Stimulated activated CD8-positive, alpha-beta memory T cell treated with anti-CD3 and anti-CD28 coated beads, Interleukin-4, amount 100 ng/mL, for 48 hours (primary cell): ENCODE measurements around the gene ZNF605.
"Not testable (repeated sequence)": the region's sequence is repeated elsewhere in the genome, so short reads cannot be mapped to it uniquely, and the experiment has no call there.

Source experiments
- DNase-seq: peaks from one replicate; pipeline ENCODE4 v3.0.0-alpha.2; 2020

The ZNF605 gene

DNA sequence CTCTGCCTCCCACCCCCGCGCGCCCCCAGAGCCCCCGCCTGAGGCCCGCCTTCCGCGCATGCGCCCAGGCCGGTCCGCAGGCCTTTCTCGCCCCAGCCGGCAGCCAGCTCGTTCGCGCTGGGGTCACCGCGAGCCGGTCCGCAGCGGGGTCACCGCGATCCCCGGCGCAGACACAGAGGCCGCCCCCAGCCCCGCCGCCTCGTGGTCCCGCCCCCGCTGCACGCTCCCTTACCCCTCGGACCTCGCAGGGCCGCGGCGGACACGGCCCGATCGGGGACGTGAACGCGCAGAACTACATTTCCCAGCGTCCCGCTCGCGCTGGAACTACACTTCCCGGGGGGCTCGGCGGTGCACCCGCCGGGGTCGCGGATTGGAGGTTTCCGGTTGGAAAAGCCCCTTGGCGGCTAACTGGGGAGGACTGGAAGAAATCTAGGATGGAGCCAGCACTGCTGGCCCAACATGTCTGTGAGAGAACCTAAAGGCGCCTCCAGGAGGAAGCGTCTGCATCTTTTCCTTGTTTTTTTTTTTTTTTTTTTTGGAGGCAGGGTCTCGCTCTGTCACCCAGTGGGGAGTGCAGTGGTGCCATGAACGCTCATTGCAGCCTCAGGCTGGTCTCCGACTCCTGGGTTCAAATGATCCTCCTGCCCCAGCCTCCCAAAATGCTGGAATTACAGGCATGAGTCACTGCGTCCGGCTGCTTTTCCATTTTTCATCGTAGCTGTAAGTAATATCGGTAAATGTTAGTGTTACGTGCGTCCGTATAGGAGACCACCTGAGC lies at the start of gene ZNF605:
ZNF605 (minus strand) TSS at position 296 of the 778 bp plus-strand sequence. CDS start 10,671 bp downstream, outside the sequence.
- peak; percentile 90 for DNase-seq

DNA sequence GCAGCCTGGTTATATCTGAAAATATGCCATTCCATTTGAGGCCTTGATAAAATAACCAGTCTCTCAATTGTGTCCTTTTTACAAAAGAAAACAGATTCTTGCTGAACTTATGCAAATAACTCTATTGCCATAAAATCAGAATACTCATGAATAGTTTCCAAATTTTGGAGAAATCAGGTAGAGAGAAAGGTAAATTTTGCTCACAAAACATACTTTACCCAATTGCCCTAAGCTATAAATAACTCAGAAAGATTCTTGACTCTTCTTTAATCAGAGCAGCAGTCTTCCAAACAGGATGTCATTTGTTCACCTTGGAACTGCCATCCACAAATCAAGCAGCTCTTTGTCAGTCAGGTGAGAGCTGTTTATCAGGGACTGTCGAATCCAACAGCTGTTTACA lies 42.6 kb upstream of the ZNF605 start:
- no peak for DNase-seq

DNA sequence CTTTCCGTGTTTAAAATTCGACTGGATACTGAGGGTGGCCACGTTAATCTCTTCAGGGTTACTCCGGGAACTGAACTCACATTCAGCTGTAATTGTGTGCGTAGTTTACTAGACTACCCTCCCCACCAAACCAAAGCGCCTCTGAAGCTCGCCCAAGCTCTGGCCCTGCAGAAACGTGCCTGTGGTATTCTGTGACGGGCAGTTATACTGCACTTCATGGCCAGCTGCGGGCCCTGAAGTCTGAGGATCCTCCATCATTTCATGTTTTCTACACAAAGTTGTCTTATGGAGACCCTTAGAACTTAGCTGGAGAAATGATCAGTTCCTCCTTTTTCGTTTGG lies 30.7 kb upstream of the ZNF605 start:
- DNase-seq = no peak

DNA sequence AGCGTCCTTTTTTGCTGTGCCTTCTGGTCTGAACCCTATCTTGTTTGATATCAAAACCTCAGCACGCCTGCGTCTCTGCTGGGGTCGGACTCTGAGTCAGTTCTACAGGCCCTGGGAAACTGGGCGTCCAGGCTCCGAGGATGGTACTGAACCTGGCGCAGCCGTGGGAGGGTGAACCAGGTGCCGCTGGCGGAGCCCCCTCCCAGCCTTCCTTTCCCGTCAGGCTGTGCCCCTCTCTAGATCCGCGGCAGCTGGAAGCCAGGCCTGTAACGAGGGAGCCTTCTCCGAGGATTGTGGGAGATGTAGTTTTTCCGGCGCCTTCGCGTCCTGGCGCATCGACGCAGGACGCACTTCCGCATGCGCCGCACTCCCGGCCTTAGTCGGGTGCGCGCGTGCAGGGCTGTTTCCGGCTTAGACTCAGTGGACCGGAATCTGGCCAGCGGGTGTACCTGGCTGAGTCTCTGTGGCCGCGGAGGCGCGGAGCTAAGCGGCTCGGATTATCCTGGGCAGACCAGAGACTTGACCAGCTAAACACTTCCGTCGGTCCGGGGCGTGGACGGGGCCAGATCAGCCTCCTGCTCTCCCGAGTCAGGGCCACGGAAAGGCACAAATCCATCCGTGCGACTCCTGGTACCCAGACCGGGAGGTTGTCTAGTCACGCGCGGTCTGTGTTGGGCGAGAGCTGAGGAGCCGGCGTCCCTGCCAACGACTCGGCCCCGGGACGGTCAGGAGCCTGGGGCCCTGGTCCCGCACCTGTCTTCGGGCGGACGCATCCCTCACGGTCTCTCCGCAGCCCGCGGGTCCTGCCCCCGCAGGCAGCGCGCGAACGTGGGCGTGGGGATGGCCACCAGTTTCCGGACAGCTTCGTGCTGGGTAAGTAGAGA lies 30.1 kb upstream of the ZNF605 start, which contains the start of gene ZNF26:
ZNF26 (plus strand) TSS at position 367 of the 884 bp plus-strand sequence; CDS start at position 841, 474 bp downstream.
- peak; percentile 88 for DNase-seq

DNA sequence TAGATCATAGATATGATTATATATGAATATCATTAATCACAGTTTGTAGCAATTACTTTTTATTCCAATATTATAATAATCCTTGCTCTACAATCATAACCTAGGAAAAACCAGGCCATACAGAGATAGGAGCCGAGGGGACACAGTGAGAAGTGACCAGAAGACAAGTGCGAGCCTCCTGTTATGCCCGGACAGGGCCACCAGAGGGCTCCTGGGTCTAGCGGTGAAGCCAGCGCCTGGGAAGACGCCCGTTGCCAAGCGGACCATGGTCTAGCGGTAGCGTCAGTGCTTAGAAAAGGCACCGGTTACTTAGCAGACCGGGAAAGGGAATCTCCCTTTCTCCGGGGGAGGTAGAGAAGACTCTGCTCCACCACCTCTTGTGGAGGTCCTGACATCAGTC lies 20.8 kb upstream of the ZNF605 start:
- DNase-seq = peak; percentile 65

DNA sequence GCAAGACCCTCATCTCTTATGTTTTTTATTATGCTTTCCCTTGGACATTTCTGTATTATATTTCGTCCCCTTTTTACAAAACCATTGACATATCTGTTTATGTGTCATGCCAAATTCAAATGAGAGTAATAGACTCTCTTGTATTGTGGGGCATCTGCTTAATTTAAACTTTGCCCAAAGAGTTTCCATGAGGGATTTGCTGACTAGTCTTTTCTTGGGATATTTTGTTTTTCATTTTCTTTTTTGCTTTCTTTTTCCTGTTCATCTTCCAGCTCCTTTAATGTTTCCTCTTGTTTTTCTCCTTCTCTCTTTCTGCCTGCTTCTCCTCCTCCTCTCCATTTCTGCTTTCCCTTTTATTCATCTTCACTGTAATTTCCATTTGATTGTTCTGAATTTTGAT lies 16.3 kb upstream of the ZNF605 start:
- DNase-seq = no peak

DNA sequence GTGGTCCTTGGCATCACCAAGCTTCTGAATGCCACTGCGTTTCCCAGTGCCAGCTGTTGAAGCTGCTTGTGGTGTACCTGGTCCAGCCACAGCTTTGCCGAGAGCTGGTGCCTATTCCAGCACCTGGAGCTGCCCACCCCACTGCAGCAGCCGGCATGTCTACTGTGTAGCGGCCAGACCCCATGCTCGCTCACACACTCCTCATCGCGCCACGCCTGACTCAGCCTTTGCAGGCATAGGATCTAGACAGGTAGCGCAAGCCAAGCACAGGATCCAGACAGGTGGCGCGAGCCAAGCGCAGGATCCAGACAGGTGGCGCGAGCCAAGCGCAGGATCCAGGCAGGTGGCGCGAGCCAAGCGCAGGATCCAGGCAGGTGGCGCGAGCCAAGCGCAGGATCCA lies 11.6 kb upstream of the ZNF605 start:
- DNase-seq = no peak

DNA sequence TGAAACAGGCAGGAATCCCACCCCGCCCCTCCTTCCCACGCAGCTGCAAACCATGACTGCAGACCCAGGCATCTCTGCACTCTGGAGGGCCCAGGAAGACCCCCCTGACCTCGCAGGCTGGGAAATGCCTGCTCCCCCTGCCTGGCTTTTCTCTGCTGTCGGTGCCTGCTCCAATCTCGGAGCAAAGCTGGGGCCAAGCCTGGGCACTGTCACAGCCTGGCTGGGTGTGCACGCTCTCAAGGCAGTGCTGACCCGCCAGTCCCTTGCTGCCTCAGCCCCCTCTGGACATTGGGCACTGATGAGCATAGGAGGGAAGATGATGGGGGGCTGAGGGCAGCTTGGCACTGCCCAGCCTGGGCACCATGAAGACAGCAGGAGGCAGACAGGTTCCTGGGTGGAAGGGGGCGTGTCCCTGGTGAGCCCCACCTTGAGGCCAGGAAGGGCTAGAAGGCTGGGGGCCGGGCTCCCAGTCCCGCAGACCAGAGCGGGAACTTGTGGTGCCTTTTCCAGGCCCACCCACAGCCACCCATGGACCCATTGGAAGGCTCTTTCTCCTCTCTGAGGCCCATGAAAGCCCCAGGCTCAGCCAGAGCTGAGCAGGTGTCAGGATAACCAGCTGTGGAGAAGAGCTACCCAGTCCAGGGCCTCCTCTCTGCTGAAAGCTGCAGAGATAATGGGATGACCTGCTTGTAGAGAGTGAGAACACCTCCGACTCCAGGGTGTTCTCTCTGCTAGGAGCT lies 10.7 kb upstream of the ZNF605 start:
- DNase-seq = no peak

DNA sequence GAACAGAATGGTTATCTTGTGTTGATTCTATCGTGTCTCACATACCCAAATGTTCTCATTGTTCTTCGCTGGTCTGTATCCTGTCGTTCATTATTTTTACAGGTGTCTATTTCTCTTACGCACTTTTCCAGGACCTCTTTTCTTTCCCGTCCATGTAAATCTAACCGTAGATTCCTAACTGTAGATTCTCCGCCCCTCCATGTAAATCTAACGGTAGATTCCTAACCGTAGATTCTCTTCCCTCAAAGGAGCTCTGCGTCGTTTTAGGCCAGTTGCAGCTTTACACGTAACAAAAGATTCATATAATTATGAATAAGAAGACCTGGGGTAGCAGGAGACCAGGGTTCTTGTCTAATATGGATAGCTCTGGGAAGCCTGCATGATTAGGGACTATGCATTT lies 9.7 kb upstream of the ZNF605 start:
- no peak for DNase-seq

DNA sequence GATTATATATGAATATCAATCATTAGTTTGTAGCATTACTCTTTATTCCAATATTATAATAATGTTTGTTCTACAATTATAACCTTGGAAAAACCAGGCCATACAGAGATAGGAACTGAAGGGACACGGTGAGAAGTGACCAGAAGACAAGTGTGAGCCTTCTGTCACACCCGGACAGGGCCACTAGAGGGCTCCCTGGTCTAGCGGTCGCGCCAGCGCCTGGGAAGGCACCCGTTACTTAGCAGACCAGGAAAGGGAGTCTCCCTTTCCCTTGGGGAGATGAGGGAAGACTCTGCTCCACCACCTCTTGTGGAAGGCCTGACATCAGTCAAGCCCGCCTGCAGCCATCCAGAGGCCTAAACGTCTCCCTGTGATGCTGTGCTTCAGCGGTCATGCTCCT lies 7.8 kb upstream of the ZNF605 start:
- DNase-seq = peak; percentile 46

DNA sequence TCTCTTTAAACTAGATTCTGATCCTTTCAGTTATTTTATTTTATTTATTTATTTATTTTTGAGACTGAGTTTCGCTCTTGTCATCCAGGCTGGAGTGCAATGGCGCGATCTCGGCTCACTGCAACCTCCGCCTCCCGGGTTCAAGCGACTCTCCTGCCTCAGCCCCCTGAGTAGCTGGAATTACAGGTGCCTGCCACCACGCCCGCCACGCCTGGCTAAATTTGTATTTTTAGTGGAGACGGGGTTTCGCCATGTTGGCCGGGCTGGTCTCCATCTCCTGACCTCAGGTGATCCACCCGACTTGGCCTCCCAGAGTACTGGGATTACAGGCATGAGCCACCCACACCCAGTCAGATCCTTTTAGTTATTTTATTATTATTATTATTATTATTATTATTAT lies 5.7 kb upstream of the ZNF605 start:
- DNase-seq = not testable (repeated sequence)

DNA sequence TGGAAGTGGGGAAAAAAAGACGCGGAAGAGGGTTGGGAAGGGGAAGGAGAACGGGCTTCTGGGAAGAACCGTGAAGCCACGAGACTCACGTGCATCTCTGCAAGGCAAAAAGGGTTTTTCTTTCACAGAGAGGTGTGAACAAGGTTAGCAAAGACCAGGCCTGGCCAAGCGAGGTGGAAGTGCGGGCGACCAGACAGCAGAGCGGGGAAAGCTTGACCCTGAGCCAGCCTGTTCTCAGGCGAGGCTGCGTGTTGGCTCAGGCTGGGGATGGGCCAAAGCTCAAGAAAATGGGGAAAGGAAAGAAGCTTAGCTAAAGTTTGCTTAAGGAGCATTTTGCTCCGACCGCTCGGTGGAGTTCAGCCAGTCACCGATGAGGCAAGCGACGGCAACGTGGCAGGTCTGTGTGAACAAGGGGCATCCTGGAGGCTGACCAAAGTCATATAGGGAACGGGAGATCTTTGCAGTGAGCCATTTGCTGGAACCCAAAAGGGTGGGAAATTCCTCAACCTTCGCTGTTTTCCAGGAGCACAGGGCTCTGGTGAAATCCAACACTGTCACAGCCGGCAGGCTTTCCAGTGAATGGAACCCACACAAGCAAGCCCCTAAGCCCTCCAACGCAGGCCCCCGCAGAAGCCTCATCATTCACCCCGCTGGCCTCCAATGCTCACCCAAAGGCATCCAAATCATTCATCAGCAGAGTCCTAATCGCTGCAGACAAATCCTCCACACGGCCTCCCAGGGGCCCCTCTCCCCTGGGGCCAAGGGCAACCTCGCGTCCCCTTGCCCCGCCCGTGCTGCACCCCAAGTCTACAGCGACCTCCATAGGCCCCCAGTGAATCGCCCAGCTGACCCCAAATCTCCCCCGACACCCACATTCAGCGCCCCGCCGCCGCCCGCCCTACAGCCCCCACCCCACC lies 754 bp downstream of the ZNF605 start:
- DNase-seq = peak; percentile 37

DNA sequence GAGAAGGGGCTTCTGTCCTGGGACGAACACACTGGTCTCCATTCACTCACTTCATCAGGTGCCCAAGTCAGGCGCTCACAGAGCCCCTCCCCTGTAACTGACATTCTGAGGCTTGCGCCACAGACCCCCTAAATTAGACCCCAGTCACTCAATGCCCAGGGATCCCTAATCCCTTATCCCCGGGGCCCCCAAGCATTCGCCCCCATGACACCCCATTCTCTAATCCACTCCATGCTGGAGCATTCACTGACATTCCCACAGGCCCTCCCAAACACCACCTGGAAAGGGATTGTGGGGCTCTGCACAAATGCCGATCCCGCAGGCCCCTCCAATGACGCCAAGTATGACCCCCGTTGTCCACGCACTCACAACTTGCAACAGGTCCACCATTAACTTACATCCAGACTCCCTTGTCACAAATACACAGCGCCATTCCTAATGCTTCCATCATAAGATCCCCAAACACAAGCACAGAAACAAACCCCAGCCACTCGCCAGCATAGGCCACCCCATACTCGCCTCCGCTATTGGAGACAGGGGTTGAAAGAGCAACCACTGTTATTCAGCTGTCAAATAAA lies 1.5 kb downstream of the ZNF605 start:
- DNase-seq = no peak

DNA sequence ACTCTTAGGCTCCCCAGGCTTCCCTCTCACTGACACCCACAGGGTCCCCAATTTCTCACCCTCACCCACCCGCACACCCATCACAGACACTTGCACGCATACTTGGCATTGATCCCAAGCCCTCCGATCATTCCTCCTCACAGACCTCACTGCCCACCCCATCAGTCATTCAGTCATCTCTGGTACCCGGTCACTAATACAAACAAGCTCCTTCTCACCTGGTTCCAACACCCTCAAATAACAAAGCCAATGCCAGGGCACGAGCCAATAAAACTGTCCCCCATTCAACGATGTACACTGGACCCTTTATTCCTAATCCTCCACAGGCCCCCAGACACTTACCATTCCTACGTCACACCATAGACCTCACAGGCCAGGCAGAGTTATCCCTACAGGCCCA lies 2.3 kb downstream of the ZNF605 start:
- no peak for DNase-seq

DNA sequence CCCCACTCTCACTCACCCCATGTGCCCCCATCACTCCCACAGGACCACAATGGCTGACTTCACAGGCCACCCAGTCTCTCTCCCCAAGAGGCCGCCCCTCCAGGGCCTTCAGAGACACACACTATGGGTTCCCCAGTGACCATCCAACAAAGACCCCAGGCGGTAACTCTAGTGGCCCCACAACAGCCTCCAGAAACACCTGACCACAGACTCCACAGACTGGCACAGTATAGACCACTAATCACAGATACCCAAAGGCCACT lies 3.0 kb downstream of the ZNF605 start:
- no peak for DNase-seq

DNA sequence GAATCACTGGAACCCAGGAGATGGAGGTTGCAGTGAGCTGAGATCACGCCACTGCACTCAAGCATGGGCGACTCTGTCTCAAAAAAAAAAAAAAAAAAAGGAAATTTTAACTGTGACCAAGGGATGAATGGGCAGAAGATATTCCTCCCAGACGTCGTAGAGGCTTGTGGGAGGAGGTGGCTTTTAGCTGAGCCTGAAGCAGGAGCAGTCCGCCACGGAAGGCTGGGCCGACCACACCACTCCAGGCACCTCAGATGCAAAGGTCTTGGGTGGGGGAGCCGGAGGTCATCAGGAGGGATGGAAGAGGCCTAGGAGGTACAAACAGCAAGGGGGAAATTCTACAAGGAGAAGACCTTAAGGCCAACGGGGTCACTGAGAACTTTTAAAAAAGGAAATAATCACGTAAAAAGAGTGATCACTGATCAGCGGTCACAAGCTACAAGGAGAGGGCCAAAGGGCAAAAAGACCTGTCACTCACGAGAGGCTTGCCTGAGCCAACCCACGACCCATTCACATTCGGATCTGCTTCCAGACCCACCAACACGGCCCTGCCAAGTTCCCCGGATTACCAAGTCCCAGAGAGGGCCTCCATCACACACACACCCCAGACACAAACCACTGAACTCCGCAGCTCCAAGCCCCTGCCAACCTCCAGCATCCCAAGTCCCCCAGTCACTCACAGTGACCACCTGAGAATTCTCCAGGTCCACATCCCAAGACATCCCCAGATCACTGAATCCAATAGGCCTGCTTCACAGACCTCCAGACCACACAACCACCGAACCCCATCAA lies 3.5 kb downstream of the ZNF605 start:
- DNase-seq = no peak

DNA sequence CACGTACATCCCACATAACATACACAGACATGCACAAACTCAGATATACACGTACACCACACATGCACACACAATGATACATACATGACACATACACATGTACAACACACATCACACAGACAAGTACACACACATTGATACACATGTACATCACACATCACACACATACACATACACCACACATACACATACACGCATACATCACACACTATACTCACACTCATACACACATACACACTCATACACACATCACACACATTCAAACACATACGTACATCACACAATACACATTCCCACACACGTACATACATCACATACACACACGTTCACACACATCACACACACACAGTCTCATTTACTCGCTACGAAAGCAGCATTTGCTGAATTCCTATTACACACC lies 4.5 kb downstream of the ZNF605 start:
- DNase-seq = no peak

DNA sequence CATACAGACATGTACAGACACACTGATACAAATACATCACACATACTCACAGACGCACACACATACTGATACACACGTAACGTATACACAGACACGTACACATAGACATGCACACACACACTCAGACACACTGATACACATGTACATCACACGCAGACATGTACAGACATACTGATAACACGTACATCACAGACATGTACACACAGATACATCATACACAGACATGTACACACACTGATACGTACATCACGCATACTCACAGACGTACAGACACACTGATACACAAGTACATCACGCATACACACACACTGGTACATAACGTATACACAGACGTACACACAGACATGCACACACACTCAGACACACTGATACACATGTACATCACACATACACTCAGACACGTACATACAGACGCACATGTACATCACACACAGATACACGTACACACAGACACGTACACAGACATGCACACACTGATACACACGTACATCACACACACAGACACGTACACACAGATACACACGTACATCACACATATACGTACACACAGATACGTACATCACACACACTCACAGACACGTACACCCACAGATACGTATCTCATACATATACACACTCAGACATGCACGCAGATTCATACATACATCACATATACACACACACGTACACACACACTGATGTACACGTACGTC lies 5.1 kb downstream of the ZNF605 start:
- DNase-seq = no peak

DNA sequence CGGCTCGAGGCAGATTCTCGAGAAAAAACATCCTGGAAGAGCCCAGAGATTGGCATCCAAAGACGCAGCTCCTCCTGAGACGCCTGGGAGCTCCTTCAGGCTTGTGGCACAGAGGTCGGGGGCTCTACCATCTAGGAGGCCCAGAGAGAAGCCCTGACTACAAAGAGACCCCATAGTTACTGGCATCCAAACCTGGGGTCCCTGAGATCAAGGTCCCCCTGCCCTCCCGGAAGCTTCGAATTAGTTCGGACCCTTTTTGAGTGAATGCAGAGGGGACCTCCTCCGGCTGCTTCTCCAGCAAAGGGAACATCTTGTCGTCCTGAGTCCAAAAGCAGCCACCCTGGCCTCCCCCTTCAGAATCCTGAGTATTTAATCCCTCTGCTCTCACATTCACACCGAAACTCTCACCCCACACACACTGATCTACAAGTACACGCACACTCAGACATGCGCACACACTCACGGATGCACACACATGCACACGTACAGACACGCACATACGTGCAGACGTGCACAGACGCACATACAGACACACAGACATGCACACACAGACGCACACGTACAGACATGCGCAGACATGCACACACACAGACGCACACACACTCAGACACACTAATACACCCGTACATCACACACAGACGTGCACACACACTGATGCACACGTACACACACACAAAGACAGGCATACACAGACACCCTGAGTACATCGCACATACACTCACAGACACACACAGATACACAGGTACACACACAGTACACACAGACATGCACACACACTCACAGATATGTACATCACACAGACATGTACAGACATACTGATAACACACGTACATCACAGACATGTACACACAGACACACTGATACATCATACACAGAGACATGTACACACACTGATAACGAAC lies 5.9 kb downstream of the ZNF605 start:
- DNase-seq = no peak
